GM18508 (cell line): ENCODE data around the gene OR7A5.
"Not testable (repeated sequence)": the region's sequence is repeated elsewhere in the genome, so short reads cannot be mapped to it uniquely, and the experiment has no call there.

Experiments
- ATAC-seq: cut with Tn5 transposase; IDR thresholded peaks from one replicate; pipeline ENCODE4 v1.9.1; 2021; ENCODE audit warnings: moderate number of reproducible peaks; ENCODE audit not compliant: insufficient read depth, unreplicated experiment

The OR7A5 gene

GRCh38 chr19:14835011-14835410 lies at the start of gene OR7A5, which contains the start of gene OR7C1:
OR7A5 (minus strand) TSS chr19:14835185; CDS start chr19:14828241, 6,944 bp downstream.
OR7C1 (minus strand) TSS chr19:14835185; CDS start chr19:14800136, 35,049 bp downstream.
- no peak for ATAC-seq

- ATAC-seq = no peak
These were observed 36.7 kb upstream of the OR7A5 start for GRCh38 chr19:14871619-14872230.

GRCh38 chr19:14868497-14868896 lies 33.5 kb upstream of the OR7A5 start:
- no peak for ATAC-seq

GRCh38 chr19:14848822-14849221 lies 13.8 kb upstream of the OR7A5 start, which contains the start of gene OR7A10:
OR7A10 (minus strand) TSS chr19:14848922; CDS start chr19:14841877, 7,045 bp downstream.
- no peak for ATAC-seq

- ATAC-seq = no peak
These were observed 8.6 kb upstream of the OR7A5 start for GRCh38 chr19:14843578-14843977.

- ATAC-seq = no peak
These were observed 8.2 kb upstream of the OR7A5 start for GRCh38 chr19:14843169-14843568.

- ATAC-seq = no peak
These were observed 5.2 kb upstream of the OR7A5 start for GRCh38 chr19:14840206-14840605.

GRCh38 chr19:14837391-14837790 lies 2.4 kb upstream of the OR7A5 start:
- ATAC-seq = no peak

- no peak for ATAC-seq
These were observed 4.3 kb downstream of the OR7A5 start for GRCh38 chr19:14830702-14831101.

- ATAC-seq = no peak
These were observed 9.0 kb downstream of the OR7A5 start for GRCh38 chr19:14826006-14826405.

- ATAC-seq = no peak
These were observed 13.0 kb downstream of the OR7A5 start for GRCh38 chr19:14821937-14822336.

GRCh38 chr19:14818588-14818987 lies 16.4 kb downstream of the OR7A5 start:
- ATAC-seq = no peak

GRCh38 chr19:14817052-14817451 lies 17.9 kb downstream of the OR7A5 start:
- no peak for ATAC-seq

- no peak for ATAC-seq
These were observed 19.9 kb downstream of the OR7A5 start for GRCh38 chr19:14814982-14815652.

GRCh38 chr19:14809272-14810057 lies 25.5 kb downstream of the OR7A5 start:
- ATAC-seq = no peak

- ATAC-seq = no peak
These were observed 30.2 kb downstream of the OR7A5 start for GRCh38 chr19:14804765-14805164.

GRCh38 chr19:14798760-14799159 lies 36.2 kb downstream of the OR7A5 start:
- no peak for ATAC-seq

- no peak for ATAC-seq
These were observed 39.0 kb downstream of the OR7A5 start for GRCh38 chr19:14796021-14796420.

- ATAC-seq = no peak
These were observed 39.8 kb downstream of the OR7A5 start for GRCh38 chr19:14795078-14795721.

- not testable (repeated sequence) for ATAC-seq
These were observed 42.7 kb downstream of the OR7A5 start for GRCh38 chr19:14792250-14792649.

- no peak for ATAC-seq
These were observed 48.5 kb downstream of the OR7A5 start for GRCh38 chr19:14786421-14786851.
